GM18508 (cell line): ENCODE data around the gene ZBTB42.
"Not testable (repeated sequence)": the region's sequence is repeated elsewhere in the genome, so short reads cannot be mapped to it uniquely, and the experiment has no call there.

Source experiments
- ATAC-seq: cut with Tn5 transposase; IDR thresholded peaks from one replicate; pipeline ENCODE4 v1.9.1; 2021; ENCODE audit warnings: moderate number of reproducible peaks; ENCODE audit not compliant: insufficient read depth, unreplicated experiment

ZBTB42 gene

DNA sequence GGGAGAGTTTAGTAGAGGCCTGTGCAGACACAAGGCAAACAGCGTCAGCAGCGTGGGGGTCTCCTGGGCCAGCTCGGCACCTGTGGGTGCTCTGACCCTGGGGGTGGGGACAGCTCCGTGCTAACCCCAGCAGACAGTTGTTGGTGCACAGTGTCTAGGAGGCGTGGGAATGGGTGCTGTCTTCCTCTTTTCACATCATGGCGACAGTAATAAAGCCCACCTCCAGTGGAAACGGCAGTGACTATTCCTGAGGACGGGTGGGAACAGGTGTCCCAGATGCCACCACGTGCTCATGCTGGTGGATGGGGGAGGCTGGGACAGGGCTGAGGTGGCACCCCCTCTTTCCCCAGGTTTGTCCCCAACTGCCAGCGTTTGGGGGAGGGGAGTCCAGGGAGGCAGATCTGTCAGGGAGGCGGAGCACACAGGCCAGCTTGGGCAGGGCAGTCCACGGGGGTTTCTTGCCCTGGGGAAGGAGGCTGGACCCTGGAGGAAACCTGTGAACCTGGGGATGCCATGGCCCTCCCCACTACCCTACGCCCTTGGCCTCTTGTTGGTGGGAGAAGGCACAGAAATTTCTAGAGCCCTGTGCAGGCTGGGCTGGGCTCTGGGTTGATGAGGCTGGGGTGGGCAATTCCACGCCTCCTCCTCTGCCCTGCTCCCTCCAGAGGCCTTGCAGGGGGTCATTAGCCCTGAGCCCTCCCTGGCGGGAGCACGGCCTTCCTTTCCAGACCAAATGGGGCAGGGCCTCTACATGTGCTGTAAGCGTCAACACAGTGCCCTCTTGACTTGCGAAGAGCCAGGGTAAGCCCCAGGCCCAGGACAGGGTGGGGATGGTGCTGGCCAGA, 3.8 kb downstream of the ZBTB42 start:
- ATAC-seq = no peak

DNA sequence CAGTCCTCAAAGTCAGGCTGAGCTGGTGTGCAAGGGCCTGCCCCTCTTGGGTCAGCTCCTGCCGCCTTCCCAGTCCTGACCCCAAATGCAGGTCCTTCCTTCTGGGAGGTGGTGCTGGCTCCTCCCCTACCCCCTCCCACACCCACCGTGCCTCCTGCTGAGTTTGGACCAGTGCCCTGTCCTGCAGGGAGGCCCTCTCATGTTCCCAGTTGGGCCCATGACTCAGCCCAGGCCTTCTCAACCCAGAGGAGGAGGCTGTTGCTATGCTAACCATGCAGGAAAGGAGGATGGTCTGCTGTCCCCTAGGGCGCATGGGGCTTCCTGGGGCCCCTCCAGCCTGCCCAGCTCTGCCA, 4.4 kb downstream of the ZBTB42 start:
- no peak for ATAC-seq

DNA sequence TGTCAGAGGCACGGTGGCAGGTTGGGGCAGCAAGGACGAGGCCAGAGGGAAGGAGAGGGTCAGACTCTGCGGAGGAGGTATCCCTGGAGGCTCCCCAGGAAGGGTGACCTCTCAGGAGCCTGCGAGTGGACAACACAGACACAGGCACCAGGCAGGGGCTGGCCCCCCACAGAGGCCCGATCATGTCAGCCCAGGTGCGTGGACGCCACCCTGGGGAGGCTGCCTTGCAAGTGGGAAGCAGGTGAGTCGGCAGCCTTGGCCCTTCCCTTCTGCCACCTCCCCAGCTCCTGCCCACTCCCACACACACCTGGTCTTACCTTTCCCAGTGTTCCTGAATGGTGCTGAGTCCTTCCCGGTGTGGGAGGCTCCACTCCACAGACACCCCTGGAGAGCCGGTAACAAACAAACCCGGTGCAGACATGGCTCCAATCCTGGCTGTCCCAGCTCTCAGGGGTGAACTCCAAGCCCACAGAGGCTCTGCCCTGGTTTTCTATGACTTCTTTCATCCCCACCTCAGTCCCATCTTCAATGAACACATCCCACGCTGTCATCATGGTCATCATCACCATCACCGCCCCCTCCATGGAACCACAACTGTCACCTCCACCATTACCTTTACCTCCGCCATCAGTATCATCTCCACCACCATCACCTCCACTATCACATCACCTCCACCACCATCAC, 5.2 kb downstream of the ZBTB42 start:
- ATAC-seq = no peak

DNA sequence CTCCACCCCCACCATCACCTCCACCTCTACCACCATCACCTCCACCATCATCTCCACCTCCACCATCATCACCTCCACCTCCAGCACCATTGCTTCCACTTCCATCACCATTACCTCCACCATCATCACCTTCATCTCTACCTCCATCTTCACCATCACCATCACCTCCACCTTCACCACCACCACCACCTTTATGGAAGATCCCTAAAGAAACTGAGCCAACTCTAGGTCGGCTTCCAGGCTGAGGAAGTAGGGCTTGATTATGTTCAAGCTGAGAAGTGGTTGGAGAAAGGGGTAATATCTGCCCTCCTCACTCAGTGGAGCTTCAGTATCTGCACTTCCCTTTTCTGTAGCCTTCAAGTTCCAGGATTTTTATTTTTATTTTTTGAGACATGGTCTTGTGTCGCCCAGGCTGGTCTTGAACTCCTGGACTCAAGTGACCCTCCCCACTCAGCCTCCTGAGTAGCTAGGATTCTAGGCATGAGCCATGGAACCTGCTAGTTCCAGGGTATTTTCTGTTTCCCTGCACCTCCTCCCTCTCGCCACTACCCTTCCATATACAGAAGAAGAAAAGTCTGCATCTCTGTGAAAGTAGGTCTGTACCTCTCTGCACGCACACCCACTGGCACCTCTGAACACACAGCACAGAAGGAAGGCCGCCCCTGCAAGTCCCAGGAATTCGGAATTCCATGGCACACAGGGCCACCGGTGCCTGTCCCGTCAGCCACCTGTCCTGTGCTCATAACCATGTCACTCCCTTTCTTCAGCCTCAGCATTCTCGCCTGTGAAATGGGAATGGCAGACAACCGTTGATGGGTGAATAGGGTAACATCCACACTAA, 5.9 kb downstream of the ZBTB42 start:
- no peak for ATAC-seq

DNA sequence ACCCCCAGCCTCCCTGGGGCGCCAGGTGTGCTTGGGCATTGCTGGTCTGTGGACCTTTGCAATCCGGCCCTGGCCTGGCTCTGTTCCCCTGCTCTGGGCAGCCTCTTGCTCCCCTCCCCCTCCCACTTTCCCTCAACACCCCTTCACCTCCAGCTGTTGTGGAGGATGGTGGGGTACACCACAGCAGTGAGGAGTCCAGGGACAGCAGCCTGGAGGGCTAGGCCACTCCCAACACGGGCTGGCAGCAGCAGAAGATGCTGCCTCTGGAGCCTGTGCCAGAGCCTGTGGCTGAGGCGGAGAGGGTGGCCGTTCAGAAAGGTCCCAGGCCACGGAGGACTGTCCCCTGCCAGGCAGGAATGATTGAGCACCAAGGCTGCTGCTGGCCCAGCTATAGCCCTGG, 7.6 kb downstream of the ZBTB42 start:
- ATAC-seq = no peak

DNA sequence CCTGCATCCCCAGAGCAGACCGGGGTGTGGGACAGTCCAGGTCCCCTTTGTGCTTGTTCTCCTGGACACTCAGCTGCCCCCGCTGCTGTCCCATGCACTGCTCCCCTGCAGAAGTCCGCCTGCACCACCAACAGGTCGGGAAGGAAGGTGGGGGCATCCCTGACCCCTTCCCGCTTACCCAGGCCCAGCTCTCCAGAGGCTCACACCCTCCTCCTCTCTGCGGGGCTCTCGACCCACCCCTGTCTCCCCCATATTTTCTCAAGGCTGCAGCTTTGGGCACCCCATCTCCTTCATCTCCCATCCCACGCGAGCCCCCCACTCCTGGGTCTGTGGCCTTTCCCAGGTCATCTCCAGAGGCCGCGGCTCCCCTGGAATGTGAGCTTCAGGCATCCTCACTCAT, 9.4 kb downstream of the ZBTB42 start:
- ATAC-seq = no peak

DNA sequence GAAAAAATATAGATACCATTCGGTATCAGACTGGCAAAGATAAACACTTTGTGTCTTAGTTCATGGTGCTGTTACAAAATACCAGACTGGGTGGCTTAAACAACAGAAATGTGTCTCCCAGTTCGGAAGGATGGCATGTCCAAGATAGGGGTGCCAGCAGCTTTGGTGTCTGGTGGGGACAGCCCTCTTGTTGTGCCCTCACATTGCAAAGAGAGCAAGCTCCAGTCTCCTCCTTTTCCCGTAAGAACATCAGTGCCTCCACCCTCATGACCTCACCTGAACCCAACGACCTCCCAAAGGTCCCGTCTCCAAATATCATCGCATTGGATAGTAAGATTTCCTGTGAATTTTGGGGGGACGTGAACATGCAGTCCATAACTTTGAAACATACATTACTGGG, 12.4 kb downstream of the ZBTB42 start:
- no peak for ATAC-seq

DNA sequence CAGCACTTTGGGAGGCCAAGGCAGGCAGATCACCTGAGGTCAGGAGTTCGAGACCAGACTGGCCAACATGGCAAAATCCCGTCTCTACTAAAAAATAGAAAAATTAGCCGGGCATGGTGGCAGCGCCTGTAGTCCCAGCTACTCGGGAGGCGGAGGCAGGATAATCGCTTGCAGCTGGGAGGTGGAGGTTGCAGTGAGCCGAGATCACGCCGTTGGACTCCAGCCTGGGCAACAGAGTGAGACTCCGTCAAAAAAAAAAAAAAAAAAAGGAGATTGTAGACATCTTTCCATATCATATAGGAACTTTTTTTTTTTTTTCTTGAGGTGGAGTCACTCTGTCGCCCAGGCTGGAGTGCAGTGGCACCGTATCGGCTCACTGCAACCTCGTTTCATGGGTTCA, 13.8 kb downstream of the ZBTB42 start:
- ATAC-seq = not testable (repeated sequence)

DNA sequence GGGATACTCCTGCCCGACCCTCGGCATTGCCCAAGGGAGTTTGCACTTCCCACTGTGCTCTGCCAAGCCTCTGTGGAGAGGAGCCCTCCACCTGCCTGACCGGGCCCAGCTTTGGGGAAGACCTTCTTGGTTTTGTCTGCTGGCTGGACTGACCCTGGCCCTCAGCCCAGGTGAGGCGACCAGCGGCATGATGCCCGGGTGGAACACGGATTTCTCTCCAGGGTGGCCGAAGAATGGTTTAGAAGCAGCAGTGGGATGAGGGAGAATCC, 15.6 kb downstream of the ZBTB42 start:
- ATAC-seq = no peak

DNA sequence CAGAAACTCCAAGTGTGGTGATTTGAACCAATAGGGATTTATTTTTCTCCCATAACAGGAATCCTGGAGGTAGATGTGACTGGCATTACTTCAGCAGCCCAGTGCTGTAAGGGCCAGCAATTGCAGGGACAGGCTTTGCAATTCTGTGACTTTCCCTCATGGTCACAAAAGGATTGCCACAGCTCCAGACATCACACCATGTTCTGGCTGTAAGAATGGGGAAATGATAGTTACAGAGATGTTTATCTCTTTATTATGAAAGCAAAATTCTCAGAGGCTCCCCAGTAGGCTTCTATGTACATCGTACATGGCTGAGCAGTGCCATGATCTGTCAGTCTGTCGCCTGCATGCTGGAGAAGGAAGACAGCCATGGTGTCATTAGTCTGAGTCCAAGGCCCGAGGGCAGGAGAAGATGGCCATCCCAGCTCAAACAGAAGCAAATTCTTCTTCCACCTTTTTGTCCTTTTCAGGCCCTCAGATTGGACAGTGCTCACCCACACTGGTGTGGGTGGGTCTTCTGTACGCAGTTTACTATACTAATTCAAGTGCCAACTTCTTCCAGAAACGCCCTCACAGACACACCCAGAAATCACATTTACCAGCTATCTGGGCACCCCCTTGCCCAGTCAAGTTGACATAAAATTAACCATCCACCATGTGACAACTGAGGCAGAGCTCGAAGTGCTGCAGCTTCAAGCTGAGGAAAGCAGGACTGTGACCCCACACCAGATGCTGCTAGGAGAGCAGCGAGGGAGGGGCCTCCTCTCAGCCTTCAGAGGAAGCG, 17.2 kb downstream of the ZBTB42 start:
- ATAC-seq = no peak

DNA sequence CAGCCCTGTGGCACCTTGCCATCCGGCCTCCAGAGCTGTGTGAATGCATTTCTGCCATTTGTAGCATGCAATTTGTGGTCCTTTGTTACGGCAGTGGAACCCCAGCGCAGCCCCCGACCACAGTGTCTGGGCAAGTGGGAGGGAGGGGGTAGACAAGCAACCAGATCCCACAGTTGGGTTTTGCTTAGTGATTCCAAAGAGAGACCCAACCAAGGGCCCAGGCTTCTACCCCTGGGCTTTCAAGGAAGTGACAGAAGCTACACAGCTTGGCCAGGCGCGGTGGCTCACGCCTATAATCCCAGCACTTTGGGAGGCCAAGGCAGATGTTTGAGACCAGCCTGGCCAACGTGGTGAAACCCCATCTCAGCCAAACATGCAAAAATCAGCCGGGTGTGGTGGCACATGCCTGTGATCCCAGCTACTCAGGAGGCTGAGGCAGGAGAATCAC, 17.8 kb downstream of the ZBTB42 start:
- no peak for ATAC-seq

DNA sequence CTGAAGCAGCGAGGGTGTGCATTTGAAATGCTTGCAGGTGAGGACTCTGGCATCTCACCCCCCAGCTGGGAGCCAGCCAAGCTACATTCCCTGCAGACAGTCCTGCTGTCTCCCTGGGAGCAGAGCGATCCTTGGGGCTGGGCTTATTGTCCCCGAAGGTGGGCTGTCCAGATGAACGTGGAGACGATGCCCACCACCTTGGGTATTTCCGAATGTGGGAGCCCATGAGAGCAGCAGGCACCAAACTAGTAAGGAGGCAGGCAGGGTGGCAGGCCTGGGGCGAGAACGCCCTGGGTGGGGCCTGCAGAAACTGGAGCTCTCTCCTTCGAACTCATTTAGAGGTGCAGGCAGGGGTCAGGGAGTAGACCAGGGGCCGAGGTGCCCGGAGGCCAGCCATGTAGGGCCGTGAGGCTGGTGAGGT, 18.5 kb downstream of the ZBTB42 start:
- ATAC-seq = no peak

DNA sequence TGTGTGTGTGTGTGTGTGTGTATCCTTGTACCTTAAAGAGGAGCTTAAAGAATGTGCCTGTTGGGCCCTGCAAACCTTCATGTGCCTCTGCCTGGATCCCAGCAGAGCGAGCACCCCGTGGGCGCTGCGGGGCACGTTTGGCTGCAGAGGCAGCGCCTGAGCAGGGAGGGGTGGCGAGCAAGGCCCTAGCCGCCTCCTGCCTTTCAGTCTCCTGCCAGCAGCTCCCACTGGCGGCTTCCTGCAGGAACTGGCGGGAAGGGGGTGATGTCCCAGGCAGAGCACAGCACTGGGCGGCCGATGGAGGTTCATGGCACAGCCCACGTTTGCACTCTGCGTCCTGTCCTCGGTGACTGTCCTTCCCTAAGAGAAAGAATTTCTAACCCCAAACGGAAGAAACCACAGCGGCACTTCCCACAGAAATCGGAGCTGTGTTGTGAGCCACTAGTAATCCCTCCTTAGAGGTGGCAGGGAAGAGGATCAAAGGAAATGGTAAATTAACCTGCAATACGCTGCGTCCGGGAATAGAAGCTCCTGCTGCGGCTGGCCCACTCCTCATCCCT, 19.8 kb downstream of the ZBTB42 start:
- no peak for ATAC-seq

DNA sequence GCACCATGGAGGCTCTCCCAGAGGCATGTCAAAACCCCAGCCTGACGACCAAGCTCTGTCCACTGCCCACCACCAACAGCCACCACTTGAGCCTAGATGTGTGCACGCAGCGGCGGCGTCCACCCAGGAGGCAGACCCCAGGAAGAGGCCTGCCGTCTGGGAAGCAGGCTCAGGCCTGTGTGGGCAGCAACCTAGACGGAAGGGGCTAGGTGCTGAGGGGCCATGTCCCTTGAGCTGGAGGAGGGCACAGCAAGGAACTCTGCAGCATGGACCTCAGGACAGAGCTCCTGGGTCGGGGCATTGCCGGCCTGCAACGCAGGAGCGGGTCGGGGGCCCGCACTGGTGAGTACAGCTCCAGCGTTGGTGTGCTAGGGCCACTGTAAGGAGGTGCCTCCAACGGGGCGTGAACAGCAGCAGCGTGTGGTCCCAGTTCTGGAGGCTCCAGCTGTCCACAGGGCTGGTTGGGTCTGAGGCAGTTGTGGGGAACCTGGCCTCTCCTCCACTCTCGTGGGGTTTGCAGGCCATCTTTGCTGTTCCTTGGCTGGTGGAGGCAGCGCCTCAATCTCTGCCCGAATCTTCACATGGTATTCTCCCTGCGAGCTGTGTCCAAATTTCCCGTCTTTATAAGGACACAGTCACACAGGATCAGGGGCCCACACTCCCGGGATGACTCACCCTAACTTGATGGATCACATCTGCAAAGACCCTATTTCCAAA, 20.5 kb downstream of the ZBTB42 start:
- ATAC-seq = no peak

DNA sequence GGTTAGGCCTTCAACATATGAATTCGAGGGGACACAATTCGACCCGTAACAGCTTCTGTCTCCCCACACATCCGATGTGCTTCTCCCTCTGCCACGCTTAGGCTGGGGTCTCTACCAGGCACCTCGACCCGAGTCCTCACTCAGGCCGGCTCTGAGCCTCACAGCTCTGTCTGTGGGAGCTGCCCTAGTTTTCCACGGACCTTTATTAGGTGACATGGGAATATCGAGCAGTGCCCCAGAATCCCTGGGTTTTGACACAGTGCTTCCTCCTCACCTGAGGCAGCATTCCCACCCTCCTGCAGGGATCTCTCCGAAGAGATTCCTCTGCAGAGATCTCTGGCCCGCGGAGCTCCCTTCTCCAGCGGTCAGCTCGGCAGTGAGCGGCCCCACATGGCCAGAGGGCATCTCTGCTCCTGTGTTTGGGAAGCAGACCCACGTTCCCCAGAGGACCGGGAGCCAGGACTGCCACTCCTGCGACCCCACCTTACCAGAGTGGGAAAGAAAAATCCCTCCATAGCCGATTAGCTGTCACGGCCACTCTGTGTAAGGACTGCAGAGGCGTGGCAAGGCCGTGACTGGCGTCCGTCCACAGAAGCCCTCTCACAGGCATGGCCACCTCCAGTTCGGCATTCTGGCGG, 21.2 kb downstream of the ZBTB42 start:
- ATAC-seq = no peak

DNA sequence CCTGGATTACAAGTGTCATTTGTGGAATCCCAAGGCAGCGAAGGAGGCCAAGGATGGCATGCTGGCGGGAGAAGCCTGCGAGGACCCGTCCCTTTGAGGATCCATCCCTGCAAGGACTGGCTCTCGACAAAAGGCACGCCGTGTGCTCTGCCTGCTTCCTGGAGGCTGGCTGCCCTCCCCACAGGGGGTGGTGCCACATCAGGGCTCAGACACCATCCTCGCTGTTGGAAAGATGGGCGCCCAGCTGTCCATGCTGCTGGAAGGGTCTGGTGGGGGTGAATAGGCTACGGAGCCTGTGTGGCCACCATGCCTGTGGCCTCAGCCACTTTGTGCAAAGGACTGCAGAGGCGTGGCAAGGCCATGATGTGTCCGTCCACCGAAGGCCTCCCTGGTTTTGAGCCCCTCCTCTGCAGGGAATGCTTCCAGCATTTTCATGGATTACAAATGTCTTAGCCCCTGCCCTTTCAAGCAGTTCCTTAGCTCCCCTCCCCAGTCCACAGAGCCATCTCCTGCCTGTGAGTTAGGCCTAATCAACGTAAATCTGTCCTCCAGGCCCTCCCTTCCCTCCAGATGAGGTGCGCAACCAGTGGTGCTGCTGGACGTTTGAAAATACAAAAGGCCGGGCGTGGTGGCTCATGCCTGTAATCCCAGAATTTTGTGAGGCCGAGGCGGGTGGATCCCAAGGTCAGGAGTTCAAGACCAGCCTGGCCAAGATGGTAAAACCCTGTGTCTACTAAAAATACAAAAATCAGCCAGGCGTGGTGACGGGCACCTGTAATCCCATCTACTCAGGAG, 22.1 kb downstream of the ZBTB42 start:
- no peak for ATAC-seq

DNA sequence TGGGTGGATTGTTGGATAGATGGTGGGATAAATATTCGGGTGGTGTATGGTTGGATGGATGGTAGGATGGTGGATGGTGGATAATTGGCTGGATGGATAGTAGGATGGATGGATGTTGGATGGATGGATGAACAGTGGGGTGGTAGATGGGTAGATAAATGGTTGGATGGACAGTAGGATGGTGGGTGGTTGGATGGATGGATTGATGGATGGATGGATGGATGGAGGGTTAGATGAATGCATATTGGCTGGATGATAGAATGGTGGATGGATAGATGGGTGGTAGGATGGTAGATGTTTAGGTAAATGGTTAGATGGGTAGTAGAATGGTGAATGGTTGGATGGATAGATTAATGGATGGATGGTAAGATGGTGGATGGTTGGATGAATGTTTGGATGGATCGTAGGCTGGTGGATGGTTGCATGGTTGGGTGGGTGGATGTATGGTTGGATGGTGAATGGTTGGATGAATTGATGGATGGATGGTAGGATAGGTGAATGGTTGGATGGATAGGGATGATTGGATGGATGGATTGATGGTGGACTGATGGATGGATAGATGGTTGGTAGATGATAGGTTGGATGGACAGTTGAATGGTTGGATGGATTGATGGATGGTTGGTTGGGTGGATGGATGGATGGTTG, 23.6 kb downstream of the ZBTB42 start:
- no peak for ATAC-seq
